HG03460 (cell line): ENCODE data around the gene TMEM130.

Experiments
- ATAC-seq: cut with Tn5 transposase; IDR thresholded peaks from one replicate; pipeline ENCODE4 v1.9.1; 2021; ENCODE audit not compliant: unreplicated experiment

TMEM130 gene

DNA sequence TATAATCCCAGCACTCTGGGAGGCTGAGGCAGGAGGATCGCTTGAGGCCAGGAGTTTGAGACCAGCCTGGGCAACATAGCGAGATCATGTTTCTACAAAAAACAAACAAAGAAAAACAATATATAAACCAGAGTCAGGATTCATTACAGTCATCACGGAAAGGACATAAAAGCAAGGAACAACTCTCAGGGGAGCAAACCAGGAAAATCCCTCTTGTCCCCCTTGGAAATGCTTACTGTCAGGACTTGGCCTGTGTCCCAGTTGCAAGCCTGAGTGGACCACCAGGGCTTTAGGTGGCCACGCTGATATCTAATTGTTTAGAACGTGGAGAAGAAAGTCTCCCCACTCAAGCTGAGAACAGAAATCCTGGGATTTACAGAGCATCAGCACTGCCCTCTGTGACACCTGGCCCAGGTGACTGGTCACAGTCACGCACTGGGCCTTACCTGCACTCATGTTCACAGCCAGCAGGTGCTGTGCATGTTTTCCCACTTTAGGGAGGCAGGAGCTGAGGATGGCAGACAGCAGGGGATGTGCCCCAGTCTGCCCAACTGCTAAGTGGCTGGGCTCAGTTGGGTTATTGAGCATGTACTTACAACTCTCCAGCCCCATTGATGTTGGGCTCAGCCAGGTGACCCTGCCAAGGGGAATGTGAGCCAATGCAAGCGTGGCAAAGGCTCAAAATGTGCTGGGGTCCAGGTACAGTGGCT is 60.9 kb downstream of the TMEM130 start:
- no peak for ATAC-seq

GRCh38 chr7:98807068-98808048 is 62.5 kb downstream of the TMEM130 start:
- no peak for ATAC-seq

DNA sequence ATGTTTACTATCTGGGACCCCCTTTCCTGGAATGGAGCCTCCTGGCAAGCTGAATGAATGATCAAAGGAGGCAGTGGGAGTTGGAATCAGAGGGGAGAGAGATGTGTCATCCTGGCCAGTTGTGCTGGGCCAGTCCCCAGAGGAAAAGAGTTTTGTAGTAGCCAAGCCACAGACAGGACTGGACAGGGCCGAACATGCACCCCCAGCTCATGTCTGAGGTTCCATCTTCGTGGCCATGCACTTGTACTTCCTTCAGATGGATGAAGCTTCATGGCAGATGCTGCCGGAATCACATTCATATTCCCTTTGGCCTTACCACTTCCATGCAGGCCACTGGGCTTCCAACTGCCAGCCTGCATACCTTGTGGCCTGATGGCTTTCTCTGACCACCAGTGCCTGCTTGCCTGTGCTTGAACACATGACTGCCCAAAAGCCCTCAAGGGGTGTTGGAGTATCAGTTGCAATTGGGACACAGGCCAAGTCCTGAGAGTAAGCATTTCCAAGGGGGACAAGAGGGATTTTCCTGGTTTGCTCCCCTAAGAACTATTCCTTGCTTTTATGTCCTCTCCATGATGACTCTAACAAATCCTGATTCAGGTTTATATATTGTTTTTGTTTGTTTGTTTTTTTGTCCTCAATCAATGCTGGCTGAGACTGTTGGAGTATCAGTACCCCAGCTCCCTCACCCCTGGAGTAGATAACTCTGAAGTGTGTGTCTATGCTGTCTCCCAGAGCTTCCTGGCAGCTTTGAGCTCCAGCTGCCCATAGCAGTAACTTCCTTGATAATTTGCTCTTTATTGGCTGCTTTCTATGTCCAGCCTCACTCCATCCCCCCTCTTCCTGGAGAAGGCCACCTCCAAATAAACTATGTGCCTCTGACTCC is 63.6 kb downstream of the TMEM130 start:
- no peak for ATAC-seq

DNA sequence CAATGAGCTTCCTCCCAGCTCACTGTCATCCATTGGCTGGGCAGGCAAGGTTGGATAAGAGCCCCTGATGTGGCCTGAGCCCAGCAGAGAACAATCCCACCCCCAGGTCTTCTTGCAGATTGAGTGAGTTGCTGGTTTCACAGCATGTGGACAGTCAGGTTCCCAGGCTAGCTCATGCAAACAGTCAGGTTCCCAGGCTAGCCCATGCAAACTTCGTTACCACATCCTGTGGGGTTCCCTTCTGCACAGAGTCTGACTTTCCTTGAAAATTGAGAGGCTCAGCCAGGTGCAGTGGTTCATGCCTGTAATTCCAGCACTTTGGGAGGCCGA is 67.1 kb downstream of the TMEM130 start:
- peak; percentile 29 for ATAC-seq

- ATAC-seq, result peak; percentile 92
These were observed 67.6 kb downstream of the TMEM130 start for GRCh38 chr7:98802088-98802780.

- no peak for ATAC-seq
These were observed 68.8 kb downstream of the TMEM130 start for GRCh38 chr7:98800996-98801395.

DNA sequence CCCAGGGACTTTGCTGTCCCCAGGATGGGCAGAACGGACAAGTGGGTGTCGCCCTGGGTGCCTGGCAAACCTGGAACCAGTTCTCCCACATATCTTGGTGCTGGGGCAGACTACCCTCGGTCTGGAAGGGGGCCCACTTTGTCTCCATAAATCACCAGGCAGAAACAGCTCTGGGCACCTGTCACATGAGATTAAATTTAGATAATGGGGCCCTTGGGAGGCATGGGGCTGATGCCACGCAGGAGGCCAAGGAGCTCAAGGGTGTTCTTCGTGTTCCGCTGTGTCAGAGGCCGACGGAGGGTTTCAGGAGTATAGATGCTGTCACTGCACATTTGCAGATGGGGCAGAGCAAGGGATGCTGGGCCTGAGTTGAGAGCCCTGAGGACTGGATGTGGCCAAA is 72.7 kb downstream of the TMEM130 start:
- no peak for ATAC-seq
